ENCODE measurements around the gene MPZ.
"Not testable (repeated sequence)": the region's sequence is repeated elsewhere in the genome, so short reads cannot be mapped to it uniquely, and the experiment has no call there.

MPZ gene

DNA sequence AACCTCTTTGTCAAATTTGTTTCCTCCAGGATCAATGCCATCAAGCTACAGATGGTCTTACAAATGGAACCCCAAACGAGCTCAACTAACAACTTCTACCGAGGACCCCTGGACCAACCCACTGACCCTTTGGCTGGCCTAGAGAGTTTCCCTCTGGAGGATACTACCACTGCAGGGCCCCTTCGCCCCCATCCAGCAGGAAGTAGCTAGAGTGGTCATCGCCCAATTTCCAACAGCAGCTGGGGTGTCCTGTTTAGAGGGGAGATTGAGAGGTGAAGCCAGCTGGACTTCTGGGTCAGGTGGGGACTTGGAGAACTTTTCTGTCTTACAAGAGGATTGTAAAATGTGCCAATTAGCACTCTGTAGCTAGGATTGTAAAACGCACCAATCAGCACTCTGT is 52.7 kb downstream of the MPZ start:
- not testable (repeated sequence) for DNase-seq (ENCODE audit: low read depth in 1 of 2, low spot score in 1 of 2)

DNA sequence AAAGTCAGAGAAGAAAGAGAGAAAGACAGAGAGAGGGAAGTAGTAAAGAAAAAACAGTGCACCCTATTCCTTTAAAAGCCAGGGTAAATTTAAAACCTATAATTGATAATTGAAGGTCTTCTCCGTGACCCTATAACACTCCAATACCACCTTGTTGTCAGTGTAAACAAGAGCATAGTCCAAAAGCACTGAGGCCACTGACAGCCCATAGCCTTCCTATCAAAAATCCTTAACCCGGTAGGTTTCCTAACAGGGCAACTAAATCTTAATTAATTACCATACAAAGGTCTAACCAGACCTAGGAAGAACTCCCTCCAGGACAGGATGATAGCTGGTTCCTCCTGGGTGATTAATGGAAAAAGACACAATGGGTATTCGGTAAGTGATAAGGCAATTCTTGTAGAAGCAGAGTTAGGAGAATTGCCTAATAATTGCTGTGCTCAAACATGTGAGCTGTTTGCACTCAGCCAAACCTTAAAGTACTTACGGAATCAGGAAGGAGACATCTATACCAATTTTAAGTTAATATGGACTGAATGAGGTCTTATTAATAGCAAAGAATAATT is 53.7 kb downstream of the MPZ start:
- DNase-seq (ENCODE audit: low read depth in 1 of 2, low spot score in 1 of 2), result not testable (repeated sequence)

DNA sequence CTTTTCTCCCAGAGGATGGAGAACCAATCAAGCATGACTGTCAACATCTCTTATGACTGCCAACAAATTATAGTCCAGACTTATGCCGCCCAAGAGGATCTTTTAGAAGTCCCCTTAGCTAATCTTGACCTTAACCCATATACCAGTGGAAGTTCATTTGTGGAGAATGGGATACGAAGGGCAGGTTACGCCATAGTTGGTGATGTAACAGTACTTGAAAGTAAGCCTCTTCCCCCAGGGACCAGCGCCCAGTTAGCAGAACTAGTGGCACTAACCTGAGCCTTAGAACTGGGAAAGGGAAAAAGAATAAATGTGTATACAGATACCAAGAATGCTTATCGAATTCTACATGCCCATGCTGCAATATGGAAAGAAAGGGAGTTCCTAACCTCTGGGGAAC is 54.5 kb downstream of the MPZ start:
- not testable (repeated sequence) for DNase-seq (ENCODE audit: low read depth in 1 of 2, low spot score in 1 of 2)
